Activated CD4-positive, alpha-beta memory T cell treated with anti-CD3 and anti-CD28 coated beads for 36 hours (primary cell): ENCODE results near the gene MEX3A. TPM values are rescaled to one million over a fixed set of nuclear protein-coding genes. Genes with fewer than 3 reads are reported as not detected.
"Not testable (repeated sequence)": the region's sequence is repeated elsewhere in the genome, so short reads cannot be mapped to it uniquely, and the experiment has no call there.

Source experiments
- CTCF ChIA-PET: fragments of 350-600 bp; sonication (Branson Sonifier 250); formaldehyde crosslinking; loops from one replicate; lab custom pipeline; 2021; ENCODE audit warnings: antibody characterized with exemption, inconsistent platforms; lab: Charles Lee
- POLR2A ChIA-PET: fragments of 350-600 bp; sonication (Branson Sonifier 250); formaldehyde crosslinking; loops from one replicate; lab custom pipeline; 2021; ENCODE audit warnings: antibody characterized with exemption; lab: Charles Lee
- DNase-seq: peaks from one replicate; pipeline ENCODE4 v3.0.0-alpha.2; 2020
- H3K27ac Mint-ChIP-seq: one replicate; pipeline ENCODE4 v1.8.0; 2021; ENCODE audit warnings: mixed read lengths
- H3K27me3 Mint-ChIP-seq: one replicate; pipeline ENCODE4 v1.8.0; 2021; ENCODE audit warnings: mixed read lengths
- H3K36me3 Mint-ChIP-seq: one replicate; pipeline ENCODE4 v1.8.0; 2021; ENCODE audit warnings: mixed read lengths
- H3K4me1 Mint-ChIP-seq: one replicate; pipeline ENCODE4 v1.8.0; 2021; ENCODE audit warnings: low read depth, mixed read lengths
- H3K4me3 Mint-ChIP-seq: one replicate; pipeline ENCODE4 v1.8.0; 2021; ENCODE audit warnings: mild to moderate bottlenecking, mixed read lengths
- H3K9me3 Mint-ChIP-seq: one replicate; pipeline ENCODE4 v1.8.0; 2021; ENCODE audit warnings: mixed read lengths
- intact Hi-C: fragments of 100-400 bp; cut with micrococcal nuclease; formaldehyde crosslinking; loops from one replicate; pipeline ENCODE4 v1.15.1; 2023
- total RNA-seq, 2 experiments: library from RNA; stranded (reverse); gene quantifications; one replicate each; pipeline ENCODE4 v1.2.3, GENCODE V29; 2021

MEX3A gene
- total RNA-seq, 2 experiments from 2014 or later, result 0.43 to 0.51 TPM

DNA sequence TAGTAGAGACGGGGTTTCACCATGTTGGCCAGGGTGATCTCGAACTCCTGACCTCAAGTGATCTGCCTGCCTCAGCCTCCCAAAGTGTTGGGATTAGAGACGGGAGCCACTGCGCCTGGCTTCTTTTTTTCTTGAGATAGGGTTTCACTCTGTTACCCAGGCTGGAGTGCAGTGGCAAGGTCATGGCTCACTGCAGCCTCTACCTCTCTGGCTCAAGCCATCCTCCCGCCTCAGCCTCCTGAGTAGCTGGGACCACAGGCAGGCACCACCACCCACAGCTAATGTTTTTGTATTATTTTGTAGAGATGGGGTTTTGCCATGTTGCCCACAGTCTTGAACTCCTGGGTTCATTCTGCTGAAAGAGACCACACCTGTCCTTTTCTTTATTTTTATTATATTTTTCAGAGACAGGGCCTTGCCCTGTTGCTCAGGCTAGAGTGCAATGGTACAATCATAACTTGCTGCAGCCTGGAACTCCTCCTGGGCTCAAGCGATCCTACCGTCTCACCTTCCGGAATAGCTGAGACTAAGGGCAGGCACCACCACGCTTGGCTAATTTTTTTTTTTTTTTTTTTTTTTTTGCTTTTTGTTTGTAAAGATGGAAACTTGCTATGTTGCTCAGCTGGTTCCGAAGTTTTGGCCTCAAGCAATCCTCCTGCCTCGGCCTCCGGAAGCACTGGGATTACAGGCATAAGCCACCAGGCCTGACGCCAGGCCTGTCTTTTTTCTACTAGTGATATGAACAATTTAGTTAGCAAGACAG, 35.3 kb upstream of the MEX3A start:
- Mint-ChIP-seq H3K27ac (no peak overlapping the region), H3K36me3 (peaks cover 15% of the 10 kb centered on the region), H3K27me3 (no peaks in the 10 kb centered on the region), H3K9me3 (no peaks in the 10 kb centered on the region), H3K4me3 (peak overlapping the region; percentile 50), H3K4me1 (peaks cover 43% of the 10 kb centered on the region)
- CTCF ChIA-PET, result interaction anchor here (1.3 to 26.8 kb wide), 3 partner anchors 10 to 20 kb away, joined by 7 to 1097 read pairs (median 57); no protein-coding TSS in a partner anchor
- POLR2A ChIA-PET, result interaction anchor here (4.3 kb wide), 1 partner anchor 8 kb away, joined by 57 read pairs; no protein-coding TSS in a partner anchor
- intact Hi-C loops, result no loop called here
- DNase-seq, result no peak

DNA sequence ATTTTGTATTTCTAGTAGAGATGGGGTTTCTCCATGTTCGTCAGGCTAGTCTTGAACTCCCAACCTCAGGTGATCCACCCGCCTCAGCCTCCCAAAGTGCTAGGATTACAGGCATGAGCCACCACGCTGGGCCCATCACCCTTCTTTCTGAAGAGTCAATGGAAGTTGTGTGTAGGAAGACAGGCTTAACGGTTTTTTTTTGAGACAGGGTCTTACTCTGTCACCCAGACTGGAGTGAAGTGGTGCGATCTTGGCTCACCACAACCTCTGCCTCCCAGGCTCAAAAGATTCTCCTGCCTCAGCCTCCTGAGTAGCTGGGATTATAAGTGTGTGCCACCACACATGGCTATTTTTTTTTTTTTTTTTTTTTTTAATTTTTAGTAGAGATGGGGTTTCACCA, 34.5 kb upstream of the MEX3A start:
- DNase-seq, H3K27me3 Mint-ChIP-seq, H3K9me3 Mint-ChIP-seq, intact Hi-C loops: not testable (repeated sequence)
- peaks cover 15% of the 10 kb centered on the region for H3K36me3 Mint-ChIP-seq
- H3K4me1 Mint-ChIP-seq, result peaks cover 40% of the 10 kb centered on the region
- POLR2A ChIA-PET, result interaction anchor here (0.6 to 5.3 kb wide), 3 partner anchors 9 to 85 kb away, joined by 3 to 95 read pairs (median 57); no protein-coding TSS in a partner anchor
- H3K4me3 Mint-ChIP-seq, result peak overlapping the region; percentile 93
- peak overlapping the region; percentile 87 for H3K27ac Mint-ChIP-seq
- CTCF ChIA-PET, result interaction anchor here (4.2 to 26.8 kb wide), 2 partner anchors 11 to 19 kb away, joined by 57 to 1097 read pairs; no protein-coding TSS in a partner anchor

DNA sequence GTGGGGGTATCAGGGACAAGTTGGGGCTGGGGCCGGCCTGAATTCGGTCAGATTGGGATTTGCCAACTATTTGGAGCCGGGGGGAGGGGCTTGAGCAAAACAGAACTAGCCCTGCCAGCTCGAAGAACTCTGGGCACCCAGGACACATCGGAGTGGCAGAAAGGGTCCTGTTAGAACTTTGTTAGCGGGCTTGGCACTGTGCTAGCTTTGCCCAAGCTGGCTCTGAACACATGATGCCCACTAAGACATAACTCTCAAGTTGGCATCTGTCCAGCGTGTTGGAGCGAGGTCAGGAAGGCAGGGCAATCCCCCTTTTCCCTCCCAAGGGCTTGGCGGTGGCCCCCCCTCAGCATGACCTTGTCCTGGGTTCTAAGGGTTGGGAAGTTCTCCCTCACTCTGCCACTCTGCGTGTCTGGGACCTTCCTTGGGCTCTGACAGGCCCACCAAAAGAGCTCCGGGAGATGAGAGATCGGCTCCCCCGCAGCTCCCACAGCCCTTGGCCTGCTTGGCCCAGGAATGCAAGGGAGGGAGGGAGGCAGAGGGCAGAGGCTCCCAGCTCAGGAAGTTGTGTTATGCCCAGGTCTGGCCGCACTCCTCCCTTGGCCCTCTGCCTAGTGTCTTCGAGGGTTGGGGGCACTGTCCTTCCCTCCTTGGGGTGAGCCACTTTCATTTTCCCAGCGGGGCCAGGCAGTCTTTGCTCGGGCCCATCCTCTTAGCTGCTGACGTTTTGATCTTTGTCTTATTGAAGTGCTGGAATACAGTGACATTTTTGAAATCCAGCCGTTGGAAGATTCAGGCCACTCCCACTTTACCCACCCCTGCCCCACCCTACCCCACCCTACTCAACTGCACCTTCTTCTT, 33.5 kb upstream of the MEX3A start:
- peaks cover 33% of the 10 kb centered on the region for H3K4me1 Mint-ChIP-seq
- DNase-seq, result no peak
- ChIA-PET POLR2A (interaction anchor here (0.6 to 5.3 kb wide), 6 partner anchors 10 to 102 kb away, joined by 3 to 95 read pairs (median 24); no protein-coding TSS in a partner anchor), CTCF (interaction anchor here (0.8 to 26.8 kb wide), 3 partner anchors 8 to 18 kb away, joined by 3 to 1097 read pairs (median 57); no protein-coding TSS in a partner anchor)
- no peaks in the 10 kb centered on the region for H3K9me3 Mint-ChIP-seq
- no peaks in the 10 kb centered on the region for H3K27me3 Mint-ChIP-seq
- H3K36me3 Mint-ChIP-seq, result peaks cover 15% of the 10 kb centered on the region
- intact Hi-C loops, result no loop called here
- H3K4me3 Mint-ChIP-seq, result peak overlapping the region; percentile 93
- H3K27ac Mint-ChIP-seq, result peak overlapping the region; percentile 87

DNA sequence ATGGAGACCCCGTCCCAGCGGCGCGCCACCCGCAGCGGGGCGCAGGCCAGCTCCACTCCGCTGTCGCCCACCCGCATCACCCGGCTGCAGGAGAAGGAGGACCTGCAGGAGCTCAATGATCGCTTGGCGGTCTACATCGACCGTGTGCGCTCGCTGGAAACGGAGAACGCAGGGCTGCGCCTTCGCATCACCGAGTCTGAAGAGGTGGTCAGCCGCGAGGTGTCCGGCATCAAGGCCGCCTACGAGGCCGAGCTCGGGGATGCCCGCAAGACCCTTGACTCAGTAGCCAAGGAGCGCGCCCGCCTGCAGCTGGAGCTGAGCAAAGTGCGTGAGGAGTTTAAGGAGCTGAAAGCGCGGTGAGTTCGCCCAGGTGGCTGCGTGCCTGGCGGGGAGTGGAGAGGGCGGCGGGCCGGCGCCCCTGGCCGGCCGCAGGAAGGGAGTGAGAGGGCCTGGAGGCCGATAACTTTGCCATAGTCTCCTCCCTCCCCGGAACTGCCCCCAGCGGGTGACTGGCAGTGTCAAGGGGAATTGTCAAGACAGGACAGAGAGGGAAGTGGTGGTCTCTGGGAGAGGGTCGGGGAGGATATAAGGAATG, 32.8 kb upstream of the MEX3A start:
- ChIA-PET POLR2A (interaction anchor here (0.6 to 5.3 kb wide), 7 partner anchors 10 to 103 kb away, joined by 4 to 95 read pairs (median 9); partner anchors contain the start of gene PMF1), CTCF (interaction anchor here (0.8 to 26.8 kb wide), 4 partner anchors 9 to 109 kb away, joined by 3 to 1097 read pairs (median 32); no protein-coding TSS in a partner anchor)
- DNase-seq, result peak; percentile 38
- H3K4me3 Mint-ChIP-seq, result peak overlapping the region; percentile 93
- H3K9me3 Mint-ChIP-seq, result no peaks in the 10 kb centered on the region
- peak overlapping the region; percentile 87 for H3K27ac Mint-ChIP-seq
- no peaks in the 10 kb centered on the region for H3K27me3 Mint-ChIP-seq
- intact Hi-C loops, result loop anchor here (1.0 kb wide), 4 partner anchors 8 to 19 kb away; no protein-coding TSS in a partner anchor
- peaks cover 12% of the 10 kb centered on the region for H3K36me3 Mint-ChIP-seq
- peaks cover 26% of the 10 kb centered on the region for H3K4me1 Mint-ChIP-seq

DNA sequence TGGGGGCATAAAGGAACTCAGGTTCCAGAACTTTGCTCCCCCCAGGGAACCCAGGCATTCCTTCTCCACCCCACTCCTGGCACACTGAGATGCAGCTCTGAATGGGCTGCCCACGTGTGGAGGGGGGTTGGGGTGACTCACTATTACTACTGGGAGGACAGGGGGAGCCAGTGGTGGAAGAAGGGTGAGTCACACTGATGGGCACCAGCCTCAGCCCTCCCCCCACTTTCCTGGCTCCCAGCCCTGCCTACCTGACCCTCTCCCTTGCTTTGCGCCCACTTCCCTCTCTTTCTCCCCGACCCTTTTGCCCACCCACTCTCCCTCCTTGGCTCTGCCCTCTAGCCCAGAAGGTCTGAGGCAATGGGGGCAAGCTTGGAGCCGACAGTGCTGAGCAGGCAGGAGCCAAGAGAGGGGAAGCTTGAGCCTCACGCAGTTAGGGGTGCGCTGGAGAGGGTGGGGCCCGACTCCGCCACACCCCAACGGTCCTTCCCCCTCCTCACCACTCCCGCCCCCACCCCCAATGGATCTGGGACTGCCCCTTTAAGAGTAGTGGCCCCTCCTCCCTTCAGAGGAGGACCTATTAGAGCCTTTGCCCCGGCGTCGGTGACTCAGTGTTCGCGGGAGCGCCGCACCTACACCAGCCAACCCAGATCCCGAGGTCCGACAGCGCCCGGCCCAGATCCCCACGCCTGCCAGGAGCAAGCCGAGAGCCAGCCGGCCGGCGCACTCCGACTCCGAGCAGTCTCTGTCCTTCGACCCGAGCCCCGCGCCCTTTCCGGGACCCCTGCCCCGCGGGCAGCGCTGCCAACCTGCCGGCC, 32.0 kb upstream of the MEX3A start, which contains the start of gene LMNA:
Gene LMNA (plus strand): TSS at position 611 of the 818 bp plus-strand sequence. CDS start 208 bp downstream, outside the sequence.
- H3K27me3 Mint-ChIP-seq, result no peaks in the 10 kb centered on the region
- peaks cover 23% of the 10 kb centered on the region for H3K4me1 Mint-ChIP-seq
- H3K4me3 Mint-ChIP-seq, result peak within 1 kb of the TSS; percentile 93
- peaks cover 11% of the 10 kb centered on the region for H3K36me3 Mint-ChIP-seq
- peak within 1 kb of the TSS; percentile 87 for H3K27ac Mint-ChIP-seq
- no peaks in the 10 kb centered on the region for H3K9me3 Mint-ChIP-seq
- intact Hi-C loops, result loop anchor here (1.0 kb wide), 4 partner anchors 8 to 18 kb away; no protein-coding TSS in a partner anchor
- POLR2A ChIA-PET, result interaction anchor here (0.7 to 5.3 kb wide), 7 partner anchors 9 to 104 kb away, joined by 4 to 95 read pairs (median 9); partner anchors contain the start of genes PMF1 and SLC25A44
- DNase-seq, result peak; percentile 92
- CTCF ChIA-PET, result interaction anchor here (0.5 to 26.8 kb wide), 5 partner anchors 9 to 584 kb away, joined by 3 to 1097 read pairs (median 6); no protein-coding TSS in a partner anchor

DNA sequence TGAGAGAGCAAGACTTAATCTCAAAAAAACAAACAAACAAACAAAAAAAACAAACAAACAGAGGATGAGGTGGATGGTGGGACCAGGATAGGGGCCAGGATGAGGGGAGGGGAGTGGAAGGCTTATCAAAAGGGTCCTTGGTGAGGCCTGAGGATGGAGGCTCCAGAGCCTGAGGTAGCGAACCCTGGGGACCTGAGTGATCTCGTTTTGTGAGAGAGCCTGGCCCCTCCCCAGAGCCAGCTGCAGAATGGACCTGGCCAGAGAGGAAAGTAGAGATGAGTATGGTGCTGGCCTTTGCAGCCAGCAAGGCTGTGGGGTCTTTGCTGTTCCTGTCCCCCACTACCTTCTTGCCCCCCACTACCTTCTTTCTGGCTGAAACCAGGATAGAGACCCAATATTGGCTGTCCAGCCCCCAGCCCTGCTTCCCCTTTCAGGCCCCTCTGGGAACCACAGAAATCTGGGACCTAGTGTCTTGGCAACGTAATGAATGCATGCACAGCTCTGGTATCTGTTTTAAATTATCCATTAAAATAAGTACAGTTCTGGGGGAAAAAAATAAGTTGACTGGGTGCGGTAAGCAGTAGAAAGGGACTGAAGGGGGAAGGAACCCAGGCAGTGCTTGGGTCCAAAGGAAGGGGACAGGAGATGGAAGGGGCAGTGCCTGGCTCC, 31.2 kb upstream of the MEX3A start:
- Mint-ChIP-seq H3K4me1 (peaks cover 21% of the 10 kb centered on the region), H3K4me3 (peak overlapping the region; percentile 93), H3K27ac (peak overlapping the region; percentile 87), H3K36me3 (peaks cover 9% of the 10 kb centered on the region), H3K27me3 (no peaks in the 10 kb centered on the region), H3K9me3 (no peaks in the 10 kb centered on the region)
- intact Hi-C loops, result no loop called here
- CTCF ChIA-PET, result interaction anchor here (0.5 to 26.8 kb wide), 5 partner anchors 12 to 583 kb away, joined by 3 to 1097 read pairs (median 7); no protein-coding TSS in a partner anchor
- no peak for DNase-seq
- POLR2A ChIA-PET, result interaction anchor here (1.4 to 5.3 kb wide), 5 partner anchors 8 to 100 kb away, joined by 4 to 95 read pairs (median 41); partner anchors contain the start of gene PMF1

DNA sequence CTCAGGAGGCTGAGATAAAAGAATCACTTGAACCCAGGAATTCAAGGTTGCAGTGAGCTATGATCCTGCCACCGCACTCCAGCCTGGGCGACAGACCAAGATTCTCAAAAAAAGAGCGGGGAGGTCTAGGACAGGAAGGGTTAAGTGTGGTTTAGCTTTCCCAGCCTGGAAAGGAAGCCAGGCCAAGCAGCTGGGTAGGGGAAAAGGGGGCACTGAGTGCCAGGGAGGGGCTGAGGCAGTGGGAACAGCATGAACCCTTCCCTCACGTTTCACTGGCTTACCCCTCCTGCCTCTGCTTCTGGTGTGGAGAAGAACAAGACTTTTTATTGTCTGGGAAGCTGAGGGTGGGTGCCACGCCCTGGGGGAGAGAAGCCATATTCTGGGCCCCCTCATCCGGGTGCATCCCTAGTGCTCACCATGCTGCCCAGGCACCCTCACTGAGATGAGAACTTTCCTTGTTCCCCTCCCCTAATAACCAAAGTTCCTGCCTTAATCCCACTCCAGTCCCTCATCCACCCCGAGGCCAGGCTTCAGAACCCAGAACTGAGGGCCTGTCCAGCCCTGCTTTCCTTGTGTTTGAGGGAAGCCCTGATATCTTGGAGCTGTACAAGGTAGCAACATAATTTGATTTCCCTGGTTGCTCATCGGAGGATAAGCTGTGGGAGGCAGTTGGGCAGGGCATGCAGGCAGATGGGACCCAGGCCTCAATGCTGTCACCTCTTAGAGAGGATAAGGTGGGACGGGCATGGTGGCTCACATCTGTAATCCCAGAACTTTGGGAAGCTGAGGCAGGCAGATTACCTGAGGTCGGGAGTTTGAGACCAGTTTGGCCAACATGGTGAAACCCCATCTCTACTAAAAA, 30.2 kb upstream of the MEX3A start:
- Mint-ChIP-seq H3K36me3 (peaks cover 5% of the 10 kb centered on the region), H3K9me3 (no peaks in the 10 kb centered on the region), H3K4me3 (peak overlapping the region; percentile 29), H3K4me1 (peaks cover 17% of the 10 kb centered on the region), H3K27me3 (no peaks in the 10 kb centered on the region), H3K27ac (no peak overlapping the region)
- intact Hi-C loops, result no loop called here
- ChIA-PET CTCF (interaction anchor here (1.6 to 26.8 kb wide), 3 partner anchors 13 to 17 kb away, joined by 7 to 1097 read pairs (median 11); no protein-coding TSS in a partner anchor), POLR2A (interaction anchor here (5.3 kb wide), 1 partner anchor 14 kb away, joined by 95 read pairs; no protein-coding TSS in a partner anchor)
- DNase-seq, result no peak

DNA sequence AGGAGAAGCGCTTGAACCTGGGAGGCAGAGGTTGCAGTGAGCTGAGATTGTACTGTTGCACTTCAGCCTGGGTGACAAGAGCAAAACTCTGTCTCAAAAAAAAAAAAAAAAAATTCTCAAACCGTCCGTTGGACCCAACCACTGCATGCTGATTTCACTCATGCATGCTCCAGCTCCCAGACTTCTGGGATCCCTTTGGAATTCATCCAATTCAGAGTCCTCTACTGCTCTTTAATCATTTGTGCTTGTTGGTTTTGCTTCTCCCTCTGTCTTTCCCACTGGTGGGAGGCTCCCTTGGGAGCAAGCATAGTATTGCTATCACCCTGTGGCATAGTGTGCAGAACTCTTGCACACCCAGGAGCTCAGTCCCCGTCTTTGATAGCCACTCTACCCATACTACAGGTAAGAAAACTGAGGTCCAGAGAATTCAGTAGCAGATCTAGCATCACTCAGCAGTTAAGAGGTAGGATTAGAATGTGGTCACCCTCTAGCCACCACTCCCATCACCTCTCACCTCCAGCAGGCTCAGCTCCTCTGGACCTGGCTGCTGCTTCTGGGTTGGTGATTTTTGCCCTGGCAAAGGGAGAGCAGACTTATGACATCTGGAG, 29.2 kb upstream of the MEX3A start:
- no peaks in the 10 kb centered on the region for H3K27me3 Mint-ChIP-seq
- POLR2A ChIA-PET, result interaction anchor here (5.3 kb wide), 1 partner anchor 13 kb away, joined by 95 read pairs; no protein-coding TSS in a partner anchor
- H3K4me1 Mint-ChIP-seq, result peaks cover 23% of the 10 kb centered on the region
- DNase-seq, result no peak
- H3K9me3 Mint-ChIP-seq, result no peaks in the 10 kb centered on the region
- intact Hi-C loops, result no loop called here
- H3K27ac Mint-ChIP-seq, result no peak overlapping the region
- H3K4me3 Mint-ChIP-seq, result no peak overlapping the region
- H3K36me3 Mint-ChIP-seq, result peaks cover 3% of the 10 kb centered on the region
- CTCF ChIA-PET, result interaction anchor here (1.6 to 26.8 kb wide), 3 partner anchors 14 to 18 kb away, joined by 7 to 1097 read pairs (median 11); no protein-coding TSS in a partner anchor

DNA sequence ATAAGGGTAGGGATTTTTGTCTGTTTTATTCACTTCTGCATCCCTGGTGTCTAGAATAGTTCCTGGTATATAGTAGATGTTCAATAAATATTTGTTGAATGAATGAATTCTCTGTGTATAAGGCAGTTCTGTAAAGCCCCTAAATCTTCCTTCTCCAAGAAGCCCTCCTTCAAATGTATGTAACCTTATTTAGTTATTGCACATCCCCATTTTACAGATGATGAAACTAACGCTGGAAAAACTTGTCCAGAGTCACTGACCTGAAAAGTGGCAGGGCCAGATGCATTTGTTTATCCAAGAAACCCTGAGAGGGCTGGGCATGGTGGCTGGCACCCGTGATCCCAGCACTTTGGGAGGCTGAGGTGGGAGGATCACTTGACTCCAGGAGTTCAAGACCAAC, 28.0 kb upstream of the MEX3A start:
- Mint-ChIP-seq H3K36me3 (peaks cover 2% of the 10 kb centered on the region), H3K27ac (no peak overlapping the region), H3K4me1 (peaks cover 32% of the 10 kb centered on the region), H3K4me3 (no peak overlapping the region), H3K9me3 (no peaks in the 10 kb centered on the region), H3K27me3 (no peaks in the 10 kb centered on the region)
- DNase-seq, result no peak
- ChIA-PET POLR2A (no interaction called here), CTCF (no interaction called here)
- intact Hi-C loops, result no loop called here
